IPS-18a (cell line): ENCODE results near the gene JAKMIP1.

ENCODE experiments used
- H3K27ac ChIP-seq: one replicate; pipeline ENCODE4 v1.5.1; 2013; ENCODE audit warnings: low read length
- H3K27me3 ChIP-seq: one replicate; pipeline ENCODE4 v1.6.1; 2013; ENCODE audit warnings: mild to moderate bottlenecking, low read length; ENCODE audit not compliant: control insufficient read depth, insufficient read depth
- H3K36me3 ChIP-seq: one replicate; pipeline ENCODE4 v1.6.1; 2013; ENCODE audit warnings: low read depth, low read length; ENCODE audit not compliant: control insufficient read depth
- H3K4me1 ChIP-seq: one replicate; pipeline ENCODE4 v1.6.1; 2013; ENCODE audit warnings: low read depth, low read length; ENCODE audit not compliant: control insufficient read depth
- H3K4me3 ChIP-seq: one replicate; pipeline ENCODE4 v1.5.1; 2013; ENCODE audit warnings: low read length
- H3K9ac ChIP-seq: one replicate; pipeline ENCODE4 v1.6.1; 2013; ENCODE audit warnings: mild to moderate bottlenecking, low read length, moderate library complexity
- H3K9me3 ChIP-seq: one replicate; pipeline ENCODE4 v1.6.1; 2013; ENCODE audit warnings: low read depth, low read length; ENCODE audit not compliant: control insufficient read depth

JAKMIP1 gene

GRCh38 chr4:6126971-6127745 is 73.2 kb downstream of the JAKMIP1 start:
- no peak overlapping the region for H3K4me3 ChIP-seq
- H3K4me1 ChIP-seq = no peaks in the 10 kb centered on the region
- no peaks in the 10 kb centered on the region for H3K9me3 ChIP-seq
- H3K36me3 ChIP-seq = no peaks in the 10 kb centered on the region
- no peak overlapping the region for H3K27ac ChIP-seq
- no peak overlapping the region for H3K9ac ChIP-seq
- no peaks in the 10 kb centered on the region for H3K27me3 ChIP-seq

GRCh38 chr4:6125103-6125651 is 75.2 kb downstream of the JAKMIP1 start:
- no peaks in the 10 kb centered on the region for H3K36me3 ChIP-seq

GRCh38 chr4:6124386-6125102 is 75.8 kb downstream of the JAKMIP1 start:
- H3K4me1 ChIP-seq = no peaks in the 10 kb centered on the region

More at GRCh38 chr4:6125103-6125651, 75.2 kb downstream of the JAKMIP1 start:
- Histone ChIP-seq H3K27ac (no peak overlapping the region), H3K4me3 (no peak overlapping the region), H3K27me3 (no peaks in the 10 kb centered on the region), H3K9ac (no peak overlapping the region), H3K9me3 (no peaks in the 10 kb centered on the region), H3K4me1 (no peaks in the 10 kb centered on the region)

GRCh38 chr4:6123976-6124375 is 76.4 kb downstream of the JAKMIP1 start:
- Histone ChIP-seq H3K9ac (no peak overlapping the region), H3K9me3 (no peaks in the 10 kb centered on the region), H3K27ac (no peak overlapping the region), H3K4me3 (no peak overlapping the region), H3K4me1 (no peaks in the 10 kb centered on the region), H3K36me3 (no peaks in the 10 kb centered on the region), H3K27me3 (no peaks in the 10 kb centered on the region)

More at GRCh38 chr4:6124386-6125102, 75.8 kb downstream of the JAKMIP1 start:
- Histone ChIP-seq H3K4me3 (no peak overlapping the region), H3K9ac (no peak overlapping the region), H3K27me3 (no peaks in the 10 kb centered on the region), H3K27ac (no peak overlapping the region), H3K9me3 (no peaks in the 10 kb centered on the region), H3K36me3 (no peaks in the 10 kb centered on the region)

GRCh38 chr4:6123541-6123940 is 76.8 kb downstream of the JAKMIP1 start:
- Histone ChIP-seq H3K36me3 (no peaks in the 10 kb centered on the region), H3K4me1 (peaks cover 4% of the 10 kb centered on the region), H3K4me3 (no peak overlapping the region), H3K9me3 (no peaks in the 10 kb centered on the region), H3K27ac (no peak overlapping the region), H3K9ac (no peak overlapping the region), H3K27me3 (peaks cover 3% of the 10 kb centered on the region)

- no peak overlapping the region for H3K9ac ChIP-seq
These were observed 77.2 kb downstream of the JAKMIP1 start for GRCh38 chr4:6123116-6123515.

GRCh38 chr4:6122496-6122895 is 77.9 kb downstream of the JAKMIP1 start:
- Histone ChIP-seq H3K36me3 (no peaks in the 10 kb centered on the region), H3K9me3 (no peaks in the 10 kb centered on the region), H3K4me3 (no peak overlapping the region), H3K27ac (no peak overlapping the region), H3K9ac (no peak overlapping the region), H3K4me1 (peaks cover 9% of the 10 kb centered on the region), H3K27me3 (peaks cover 7% of the 10 kb centered on the region)

More at GRCh38 chr4:6123116-6123515, 77.2 kb downstream of the JAKMIP1 start:
- Histone ChIP-seq H3K4me1 (peaks cover 8% of the 10 kb centered on the region), H3K36me3 (no peaks in the 10 kb centered on the region), H3K9me3 (no peaks in the 10 kb centered on the region), H3K27ac (no peak overlapping the region), H3K27me3 (peaks cover 7% of the 10 kb centered on the region), H3K4me3 (no peak overlapping the region)

- H3K36me3 ChIP-seq = no peaks in the 10 kb centered on the region
- peaks cover 7% of the 10 kb centered on the region for H3K27me3 ChIP-seq
- no peaks in the 10 kb centered on the region for H3K9me3 ChIP-seq
- no peak overlapping the region for H3K27ac ChIP-seq
- H3K4me3 ChIP-seq = no peak overlapping the region
- peaks cover 12% of the 10 kb centered on the region for H3K4me1 ChIP-seq
- no peak overlapping the region for H3K9ac ChIP-seq
These were observed 78.4 kb downstream of the JAKMIP1 start for GRCh38 chr4:6121941-6122340.

- H3K9ac ChIP-seq = no peak overlapping the region
- no peak overlapping the region for H3K4me3 ChIP-seq
- no peaks in the 10 kb centered on the region for H3K36me3 ChIP-seq
- no peaks in the 10 kb centered on the region for H3K9me3 ChIP-seq
- no peak overlapping the region for H3K27ac ChIP-seq
- peaks cover 7% of the 10 kb centered on the region for H3K27me3 ChIP-seq
- H3K4me1 ChIP-seq = peaks cover 18% of the 10 kb centered on the region
These were observed 79.0 kb downstream of the JAKMIP1 start for GRCh38 chr4:6121276-6121850.

- no peak overlapping the region for H3K27ac ChIP-seq
- H3K36me3 ChIP-seq = no peaks in the 10 kb centered on the region
- H3K4me3 ChIP-seq = no peak overlapping the region
- peaks cover 19% of the 10 kb centered on the region for H3K4me1 ChIP-seq
- no peak overlapping the region for H3K9ac ChIP-seq
- H3K27me3 ChIP-seq = peaks cover 7% of the 10 kb centered on the region
- H3K9me3 ChIP-seq = no peaks in the 10 kb centered on the region
These were observed 80.0 kb downstream of the JAKMIP1 start for GRCh38 chr4:6120361-6120760.

GRCh38 chr4:6119507-6120020 is 80.8 kb downstream of the JAKMIP1 start:
- no peak overlapping the region for H3K4me3 ChIP-seq
- peaks cover 19% of the 10 kb centered on the region for H3K4me1 ChIP-seq
- no peaks in the 10 kb centered on the region for H3K36me3 ChIP-seq
- peaks cover 7% of the 10 kb centered on the region for H3K27me3 ChIP-seq
- H3K27ac ChIP-seq = no peak overlapping the region
- no peak overlapping the region for H3K9ac ChIP-seq
- H3K9me3 ChIP-seq = no peaks in the 10 kb centered on the region
